DOHH2 (cell line): ENCODE data around the gene CNTNAP5.

ENCODE experiments used
- CTCF ChIP-seq: fragments of 200-600 bp; sonication (generic); IDR thresholded peaks from one replicate; pipeline ENCODE4 v1.5.1; 2014; ENCODE audit warnings: antibody characterized with exemption, mild to moderate bottlenecking, low read depth, low read length; ENCODE audit not compliant: poor library complexity, severe bottlenecking
- EZH2phosphoT487 ChIP-seq: fragments of 200-600 bp; sonication (generic); IDR thresholded peaks from 2 replicates; pipeline ENCODE4 v1.6.1; 2017; ENCODE audit warnings: borderline replicate concordance, mild to moderate bottlenecking, antibody characterized with exemption, low read length, moderate library complexity, mixed read lengths

DNA sequence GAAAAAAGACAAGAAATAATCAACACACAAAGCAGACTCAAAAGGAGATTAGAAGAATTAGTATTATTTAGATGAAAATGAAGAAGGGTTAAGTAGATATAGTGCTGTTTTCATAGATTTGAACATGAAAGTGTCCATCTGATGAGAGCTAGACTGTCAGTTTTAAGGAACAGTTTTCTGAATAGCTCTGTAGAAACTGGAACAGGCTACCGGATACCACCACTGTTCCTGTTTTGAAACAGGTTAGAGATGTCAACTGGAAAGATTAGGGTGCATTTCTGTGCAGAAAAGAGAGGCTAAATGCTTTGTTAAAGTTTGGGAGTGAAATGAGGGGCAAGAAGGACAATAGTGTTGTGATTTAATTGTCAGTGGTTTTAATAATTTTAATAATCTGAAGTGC, 908.8 kb downstream of the CNTNAP5 start:
- TF ChIP-seq CTCF (no peak), EZH2phosphoT487 (no peak)
